ENCODE results near the gene PLS1. TPM values are rescaled to one million over a fixed set of nuclear protein-coding genes. Genes with fewer than 3 reads are reported as not detected.

Gene PLS1
- total and polyA plus RNA-seq, 2 of the 8 experiments (the other 6 are each of a cell fraction or from before 2014, with no cell fraction given), result 18.7 to 44.7 TPM

- Histone ChIP-seq H3K56ac (replicated peaks; ENCODE audit: insufficient read length, low read depth, low read length) (no peak overlapping the region), H3K27ac (ENCODE audit: low read depth, low read length) (no peak overlapping the region), H2BK12ac (ENCODE audit: low read depth, low read length) (no peak overlapping the region), H3K27me3 (replicated peaks in 1 of 4; ENCODE audit: control insufficient read depth in 3 of 4, extremely low read depth in 1 of 4, insufficient read depth in 3 of 4, low read length in 3 of 4) (no peaks in the 10 kb centered on the region), H2BK5ac (ENCODE audit: low read depth, low read length) (no peak overlapping the region), H2BK15ac (ENCODE audit: low read length) (no peak overlapping the region), H3K23me2 (ENCODE audit: low read depth, low read length) (no peaks in the 10 kb centered on the region), H3K79me1 (ENCODE audit: low read depth, low read length) (no peaks in the 10 kb centered on the region), H3K14ac (ENCODE audit: insufficient read length) (no peak overlapping the region), H3K4me2 (ENCODE audit: insufficient read depth in 1 of 2, low read depth in 2 of 2, low read length in 2 of 2) (no peak overlapping the region), H3K23ac (ENCODE audit: insufficient read length) (no peak overlapping the region), H3K4ac (replicated peaks; ENCODE audit: insufficient read length, low read depth, low read length) (no peak overlapping the region), H4K8ac (ENCODE audit: extremely low read depth, insufficient read depth, low read length) (no peak overlapping the region), H3K9ac (replicated peaks in 1 of 4; ENCODE audit: extremely low read depth in 1 of 4, low read depth in 3 of 4, low read length in 3 of 4) (no peak overlapping the region), H2AK5ac (ENCODE audit: low read depth, low read length) (no peak overlapping the region), H2AFZ (ENCODE audit: low read length) (no peak overlapping the region), H4K91ac (replicated peaks; ENCODE audit: insufficient read length, low read length) (no peak overlapping the region), H3K4me1 (replicated peaks in 1 of 4; ENCODE audit: control insufficient read depth in 3 of 4, insufficient read depth in 4 of 4, low read length in 3 of 4) (no peaks in the 10 kb centered on the region), H4K5ac (ENCODE audit: insufficient read length, low read depth, low read length) (no peak overlapping the region), H3K36me3 (ENCODE audit: control insufficient read depth in 2 of 4, insufficient read depth in 4 of 4, low read length in 3 of 4) (no peaks in the 10 kb centered on the region), H2BK120ac (replicated peaks; ENCODE audit: low read depth, low read length) (no peak overlapping the region), H4K20me1 (replicated peaks in 1 of 2; ENCODE audit: control insufficient read depth in 1 of 2, insufficient read depth in 2 of 2, low read length in 2 of 2) (no peaks in the 10 kb centered on the region), H2BK20ac (ENCODE audit: low read length) (no peak overlapping the region), H3K79me2 (ENCODE audit: control insufficient read depth in 1 of 2, insufficient read depth in 2 of 2, low read length in 2 of 2) (no peaks in the 10 kb centered on the region), H3K9me3 (ENCODE audit: insufficient read depth in 2 of 2, low read depth in 1 of 2, low read length in 1 of 2) (no peaks in the 10 kb centered on the region), H3K18ac (ENCODE audit: extremely low read depth, low read length) (no peak overlapping the region), H3K4me3 (ENCODE audit: extremely low read depth in 1 of 4, insufficient read depth in 2 of 4, low read depth in 3 of 4, low read length in 4 of 4) (no peak overlapping the region)
- DNase-seq (ENCODE audit: low read depth in 1 of 2, low spot score in 2 of 2) (no peak), FAIRE-seq (no peak)
- CTCF ChIA-PET (ENCODE audit: partially characterized antibody), result interaction anchor here (0.6 to 1.7 kb wide), 5 partner anchors 15 to 370 kb away, joined by 3 to 5 read pairs (median 3); no protein-coding TSS in a partner anchor
- POLR2A ChIA-PET (ENCODE audit: partially characterized antibody), result interaction anchor here (2.1 kb wide), 1 partner anchor 18 kb away, joined by 4 read pairs; no protein-coding TSS in a partner anchor
- 91% methylated on average over 2 of the region's 2 CpGs; no CpG with 5 or more reads in 1 of the 2 experiments for WGBS, 2 experiments (ENCODE audit: extremely low coverage in 1 of 2, insufficient coverage in 1 of 2, insufficient read length in 1 of 2, insufficient replicate concordance in 2 of 2, low coverage in 1 of 2, low lambda C conversion rate in 2 of 2, missing lambda C conversion rate in 1 of 2)
- TF ChIP-seq SP2 (IDR thresholded peaks at IDR 0.05; ENCODE audit: low read length) (no peak), CREB1 (IDR thresholded peaks at IDR 0.05) (no peak), GTF2F1 (IDR thresholded peaks at IDR 0.05; ENCODE audit: borderline replicate concordance, low read depth, low read length) (no peak), JUND (IDR thresholded peaks at IDR 0.05; ENCODE audit: low read length) (no peak), HDAC2 (IDR thresholded peaks at IDR 0.05; ENCODE audit: borderline replicate concordance in 1 of 2, low read depth in 2 of 2, low read length in 2 of 2) (no peak), TEAD4 (IDR thresholded peaks at IDR 0.05; ENCODE audit: low read depth, low read length) (no peak), BRCA1 (IDR thresholded peaks at IDR 0.05; ENCODE audit: low read depth, low read length) (no peak), KDM1A (IDR thresholded peaks at IDR 0.05; ENCODE audit: borderline replicate concordance, low read length) (no peak), CHD2 (IDR thresholded peaks at IDR 0.05; ENCODE audit: low read length) (no peak)
Observed at GRCh38 chr3:142624341-142625152, 28.4 kb downstream of the PLS1 start.
